Measurements from ENCODE around the gene FLT1.

The FLT1 gene

DNA sequence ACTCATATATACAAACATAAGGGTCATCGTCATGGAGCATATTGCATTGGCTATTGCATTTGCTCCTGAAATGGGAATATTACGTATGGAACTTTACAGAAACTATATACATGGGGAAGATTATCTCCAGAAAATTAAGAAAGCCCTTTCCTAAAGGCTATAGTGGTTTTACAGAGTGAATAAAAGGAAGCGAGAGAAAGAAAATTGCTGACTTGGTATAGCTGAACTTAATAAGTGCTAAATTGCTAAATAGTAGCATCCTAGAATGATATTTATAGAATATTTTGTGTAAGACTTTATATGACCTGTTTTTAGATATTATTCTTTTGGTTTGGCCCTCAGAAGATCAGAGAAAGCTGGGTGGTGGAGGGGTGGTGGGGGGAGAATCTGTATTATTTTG lies 114.6 kb downstream of the FLT1 start:
- DNase-seq = no peak

DNA sequence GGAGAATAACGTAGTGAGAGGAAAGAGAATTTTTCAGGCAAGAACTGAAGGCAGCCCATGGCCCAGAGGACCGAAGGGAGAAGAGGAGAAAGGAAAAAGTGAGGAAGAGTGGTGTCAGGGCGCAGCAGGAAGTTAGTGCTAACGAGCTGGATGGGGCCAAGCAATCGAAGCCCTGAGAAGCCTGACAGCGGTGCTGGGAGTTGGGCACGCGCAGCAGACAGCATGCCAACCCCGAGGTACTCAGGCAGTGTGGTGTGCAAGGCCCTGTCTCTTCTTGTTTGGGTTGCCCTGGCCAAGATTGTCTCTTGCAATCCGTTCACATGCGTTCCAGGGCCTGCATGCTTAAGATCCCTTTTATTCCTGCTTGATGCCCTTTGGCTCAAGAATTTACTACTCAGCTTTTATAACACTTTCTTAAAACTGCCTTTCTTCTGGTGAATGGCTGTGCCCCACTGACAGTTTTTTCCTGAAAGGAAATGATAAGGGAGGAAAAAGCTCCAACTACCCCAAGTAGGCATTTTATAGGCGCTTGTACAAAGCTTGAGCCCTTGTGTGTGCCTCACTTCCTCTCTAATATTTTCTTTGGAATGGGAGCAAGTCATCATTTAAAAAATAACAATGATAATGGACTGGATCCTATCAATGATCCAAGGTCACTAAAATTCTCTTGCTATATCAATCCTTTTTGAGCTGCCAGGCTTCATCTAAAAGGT lies 115.4 kb downstream of the FLT1 start:
- DNase-seq = no peak

DNA sequence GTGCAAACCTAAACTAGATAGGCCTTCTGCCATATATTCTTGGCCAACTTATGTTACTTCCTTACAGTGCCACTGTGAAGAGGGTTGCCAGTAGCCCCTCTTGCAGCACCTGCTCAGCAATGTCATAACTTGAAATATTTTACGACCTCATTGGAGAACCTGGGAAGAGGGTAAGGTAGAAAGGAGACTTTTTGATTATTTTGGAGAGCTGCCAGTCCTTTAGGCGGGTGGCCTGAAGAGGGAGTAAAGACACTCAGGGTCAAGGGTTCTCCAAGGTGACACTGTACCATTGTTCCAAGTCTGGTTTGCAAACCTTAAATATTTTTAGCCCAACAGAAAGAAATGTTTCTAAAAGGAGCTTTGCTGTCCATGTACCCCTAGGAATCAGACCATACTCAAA lies 118.3 kb downstream of the FLT1 start:
- no peak for DNase-seq

DNA sequence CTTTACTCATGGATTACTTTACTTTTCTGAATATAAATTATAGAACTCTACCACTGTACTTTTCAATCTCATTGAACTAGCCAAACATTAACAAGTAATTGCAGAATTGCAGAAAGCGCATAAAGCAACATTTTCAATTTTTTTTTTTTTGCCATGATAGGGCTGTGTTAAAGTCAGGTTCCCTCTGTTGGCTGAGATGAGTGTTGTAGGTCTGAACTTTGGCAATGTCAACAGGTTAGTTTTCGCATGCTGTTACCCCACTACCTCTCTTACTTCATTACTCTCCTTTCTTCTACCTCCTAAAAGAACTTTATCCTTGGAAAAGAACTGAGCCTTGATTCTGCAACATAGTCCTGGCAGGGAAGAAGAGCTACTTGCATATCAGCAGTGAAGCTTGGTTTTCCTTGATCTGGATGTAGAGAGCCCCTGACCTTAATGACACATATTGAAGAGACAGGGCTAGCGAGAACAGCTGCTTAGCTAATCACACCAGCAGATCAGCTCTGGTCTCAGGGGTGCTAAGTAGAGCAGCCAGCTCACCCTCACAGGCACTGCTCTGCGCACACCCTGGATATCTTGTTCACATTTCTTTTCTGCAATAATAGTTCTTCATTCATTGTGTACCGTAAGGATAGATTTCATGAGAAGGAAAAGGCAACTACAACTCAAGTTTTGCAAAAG lies 119.5 kb downstream of the FLT1 start:
- no peak for DNase-seq

DNA sequence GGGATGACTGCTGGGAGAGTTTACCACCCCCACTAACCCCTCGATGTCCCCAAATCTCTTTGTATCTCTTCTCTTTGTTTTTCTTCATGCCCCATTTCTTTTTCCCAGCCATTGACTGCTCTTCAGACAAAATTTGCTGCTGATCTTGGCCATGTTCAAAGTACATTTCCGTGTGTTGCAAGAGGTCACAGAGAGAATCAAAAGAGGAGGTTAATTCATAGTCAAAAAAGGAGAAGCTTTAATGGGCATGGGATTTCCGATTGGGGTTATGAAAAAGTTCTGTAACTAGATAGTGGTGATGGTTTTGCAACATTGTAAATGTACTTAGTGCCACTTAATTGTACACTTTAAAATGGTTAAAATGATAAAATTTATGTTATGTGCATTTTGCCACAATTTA lies 121.1 kb downstream of the FLT1 start:
- DNase-seq = no peak

DNA sequence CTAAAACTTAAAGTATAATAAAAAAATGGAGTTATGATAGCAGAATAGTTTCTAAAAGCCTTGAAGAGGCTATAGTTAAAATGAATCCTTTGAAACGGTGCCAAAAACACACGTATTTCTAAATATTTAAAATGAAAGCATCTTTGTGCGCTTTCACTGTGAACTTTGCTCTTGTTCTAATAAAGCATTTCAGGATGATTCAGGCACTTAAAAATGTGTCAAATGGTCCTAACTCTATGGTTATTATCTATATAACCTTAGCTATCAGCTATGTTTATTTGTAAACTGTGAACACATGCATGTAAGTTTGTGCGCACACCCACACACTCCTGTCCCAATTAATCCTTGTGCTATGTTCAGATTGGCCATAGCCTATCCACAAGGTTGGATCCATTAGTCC lies 124.5 kb downstream of the FLT1 start:
- no peak for DNase-seq

DNA sequence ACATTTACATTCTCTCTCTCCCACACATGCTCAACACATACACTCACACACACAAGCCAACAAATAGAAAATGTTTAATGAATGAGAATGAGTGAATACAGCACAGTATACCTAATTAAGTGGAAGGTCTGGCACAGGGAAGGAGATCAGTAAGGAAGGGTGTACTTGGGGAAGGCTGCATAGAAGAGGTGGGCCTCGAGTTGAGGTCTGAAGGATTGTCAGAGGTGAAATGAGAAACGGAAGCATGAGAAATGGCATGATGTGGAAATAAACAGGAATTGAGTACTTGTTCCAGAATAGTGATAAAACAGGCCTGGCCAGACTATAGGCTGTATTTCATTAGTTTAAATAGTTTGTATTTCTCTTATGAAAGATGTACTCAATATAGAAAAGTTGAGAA lies 136.2 kb downstream of the FLT1 start:
- DNase-seq = no peak

DNA sequence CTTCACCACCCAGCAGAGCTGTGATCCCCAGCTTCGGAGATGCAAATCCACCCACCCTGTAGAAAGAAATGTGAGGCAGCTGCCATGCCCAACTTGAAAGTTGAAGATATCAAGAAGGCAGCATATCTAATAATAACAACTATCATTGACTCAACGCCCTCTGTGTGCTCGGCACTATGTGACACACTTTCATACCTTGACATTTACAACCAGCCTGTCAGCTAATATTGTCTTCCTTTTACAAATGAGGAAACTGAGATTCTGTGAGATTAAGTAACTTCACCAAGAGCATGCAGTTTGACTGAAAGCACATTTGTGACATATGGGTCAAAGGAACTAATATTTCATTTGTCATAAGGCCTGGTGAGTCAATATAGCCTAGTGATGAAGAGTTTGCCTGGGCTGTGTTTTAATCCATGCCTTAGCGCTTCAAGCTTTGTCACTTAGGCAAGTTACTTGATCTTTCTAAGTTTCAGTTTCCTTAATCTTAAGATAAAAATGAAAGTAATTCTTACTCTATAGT lies 137.0 kb downstream of the FLT1 start:
- no peak for DNase-seq

DNA sequence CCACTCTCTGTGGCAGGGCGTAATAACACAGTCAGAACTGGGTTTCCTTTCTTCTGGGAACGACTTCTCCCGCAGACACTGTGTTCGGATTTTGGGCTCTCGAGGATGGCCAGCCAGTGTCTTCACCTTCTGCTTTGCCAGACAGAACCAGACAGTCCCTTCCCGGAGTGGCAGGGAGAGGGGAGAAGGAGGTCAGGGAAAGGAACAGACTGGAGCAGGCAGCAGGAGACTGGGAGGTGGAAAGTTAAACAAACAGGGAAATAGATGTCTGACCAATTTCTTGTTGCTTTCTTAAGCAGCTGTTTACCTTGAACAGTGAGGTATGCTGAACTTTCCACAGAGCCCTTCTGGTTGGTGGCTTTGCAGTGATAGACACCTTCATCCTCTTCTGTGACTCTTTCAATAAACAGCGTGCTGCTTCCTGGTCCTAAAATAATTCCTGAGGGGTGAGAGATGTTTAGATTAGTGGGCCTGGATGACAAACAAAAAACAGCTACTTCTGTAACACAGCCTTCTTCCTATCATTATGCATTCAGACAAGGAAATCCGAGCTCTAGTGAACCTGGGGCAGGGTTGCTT lies 137.6 kb downstream of the FLT1 start:
- DNase-seq = no peak

DNA sequence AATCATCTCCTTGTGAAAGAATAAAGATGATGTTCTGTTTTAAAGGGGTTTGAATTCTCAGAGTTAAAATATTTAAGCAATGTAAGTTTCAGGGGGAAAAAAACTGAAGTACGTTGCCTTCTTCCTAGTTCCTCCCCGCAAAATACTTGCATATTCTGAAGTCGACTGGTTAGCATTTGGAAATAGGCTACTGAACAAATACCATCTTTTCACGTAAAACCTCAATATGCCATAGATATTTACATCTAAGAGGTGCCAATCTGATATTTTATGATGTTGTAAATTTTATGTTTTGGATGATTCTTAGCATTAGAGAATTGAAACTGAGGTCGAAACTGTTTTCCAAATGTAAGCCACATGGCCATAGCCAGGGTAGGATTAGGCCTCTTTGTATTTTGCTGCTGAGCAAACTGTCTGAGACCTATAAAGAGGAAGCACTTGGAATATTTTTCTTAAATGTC lies 138.3 kb downstream of the FLT1 start:
- no peak for DNase-seq

DNA sequence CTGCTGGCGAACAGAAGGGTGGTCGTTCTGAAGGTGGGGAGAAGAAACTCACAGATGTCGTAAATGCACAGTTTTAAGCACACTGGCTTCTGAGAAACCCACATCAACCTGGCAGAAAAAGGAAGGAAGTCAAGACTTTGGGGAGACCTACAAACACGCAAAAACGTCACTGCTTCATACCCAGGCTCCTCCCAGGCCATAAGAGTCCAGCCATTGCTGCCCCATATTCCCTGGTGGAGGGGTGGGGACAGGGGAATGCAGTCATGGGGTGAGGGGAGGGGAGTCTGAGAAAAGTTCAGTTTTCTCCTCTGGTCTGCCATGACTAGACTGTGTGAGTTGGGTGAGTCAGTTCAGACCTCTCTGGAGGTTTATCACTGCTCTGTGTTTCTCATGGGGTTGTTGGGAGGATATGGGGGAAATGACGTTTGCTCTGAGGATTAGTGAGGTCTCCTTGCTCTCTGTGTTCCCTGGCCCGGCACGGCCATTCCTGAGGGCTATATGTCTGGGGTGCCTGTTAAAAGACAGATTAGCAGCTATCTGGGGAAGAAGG lies 139.0 kb downstream of the FLT1 start:
- no peak for DNase-seq

DNA sequence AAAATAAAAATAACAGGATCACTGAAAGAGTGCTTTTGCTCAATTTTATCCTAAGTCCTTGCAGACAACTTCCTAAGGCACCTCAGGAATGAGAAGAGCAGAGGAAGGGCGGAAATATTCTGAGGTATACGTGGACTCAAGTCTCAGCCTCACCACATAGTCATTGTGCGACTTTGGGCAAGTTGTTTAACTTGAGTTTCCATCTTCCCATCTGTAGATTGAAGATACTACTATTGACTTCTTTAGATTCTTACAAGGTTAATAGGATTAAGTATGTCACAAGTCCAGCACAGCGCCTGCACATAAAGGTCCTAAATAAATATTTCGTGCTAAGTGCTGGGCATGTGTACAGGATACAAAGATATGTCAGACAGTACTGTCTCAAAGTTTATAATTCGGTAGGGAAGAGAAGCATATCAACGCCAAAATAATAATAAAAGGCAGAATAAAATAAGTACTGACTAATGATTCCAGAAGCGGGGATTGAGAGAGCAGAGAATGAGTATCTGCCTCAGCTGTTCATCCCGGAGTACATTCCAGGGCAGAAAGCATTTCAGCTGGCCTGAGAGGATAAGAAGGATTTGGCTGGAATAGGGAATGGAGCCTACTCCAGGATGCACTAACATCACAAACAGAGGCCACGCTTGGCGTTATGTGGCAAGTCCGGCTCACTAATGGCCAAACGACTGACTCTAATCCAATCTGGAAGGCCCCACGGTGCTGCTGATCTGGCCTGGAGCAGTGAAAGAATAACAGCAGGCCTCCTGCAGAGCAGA lies 139.7 kb downstream of the FLT1 start:
- DNase-seq = no peak

DNA sequence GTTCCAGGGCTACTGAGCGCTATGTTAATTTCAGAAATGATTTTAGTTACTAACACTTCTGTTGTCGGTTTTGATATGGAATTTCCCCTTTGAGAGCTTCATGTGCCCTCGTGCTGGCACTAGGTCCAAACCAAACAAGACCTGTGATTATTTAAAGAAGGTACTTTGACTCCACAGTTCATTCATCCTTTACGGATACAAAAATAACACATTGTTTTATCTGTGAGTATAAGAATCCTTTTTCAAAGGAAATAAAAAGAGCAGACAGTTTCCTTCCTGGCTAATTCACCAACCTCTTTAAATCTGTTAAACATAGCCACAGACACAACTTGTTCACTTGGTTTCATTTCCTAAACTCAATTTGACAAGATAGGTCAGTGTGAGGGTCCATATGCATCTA lies 141.2 kb downstream of the FLT1 start:
- DNase-seq = no peak

DNA sequence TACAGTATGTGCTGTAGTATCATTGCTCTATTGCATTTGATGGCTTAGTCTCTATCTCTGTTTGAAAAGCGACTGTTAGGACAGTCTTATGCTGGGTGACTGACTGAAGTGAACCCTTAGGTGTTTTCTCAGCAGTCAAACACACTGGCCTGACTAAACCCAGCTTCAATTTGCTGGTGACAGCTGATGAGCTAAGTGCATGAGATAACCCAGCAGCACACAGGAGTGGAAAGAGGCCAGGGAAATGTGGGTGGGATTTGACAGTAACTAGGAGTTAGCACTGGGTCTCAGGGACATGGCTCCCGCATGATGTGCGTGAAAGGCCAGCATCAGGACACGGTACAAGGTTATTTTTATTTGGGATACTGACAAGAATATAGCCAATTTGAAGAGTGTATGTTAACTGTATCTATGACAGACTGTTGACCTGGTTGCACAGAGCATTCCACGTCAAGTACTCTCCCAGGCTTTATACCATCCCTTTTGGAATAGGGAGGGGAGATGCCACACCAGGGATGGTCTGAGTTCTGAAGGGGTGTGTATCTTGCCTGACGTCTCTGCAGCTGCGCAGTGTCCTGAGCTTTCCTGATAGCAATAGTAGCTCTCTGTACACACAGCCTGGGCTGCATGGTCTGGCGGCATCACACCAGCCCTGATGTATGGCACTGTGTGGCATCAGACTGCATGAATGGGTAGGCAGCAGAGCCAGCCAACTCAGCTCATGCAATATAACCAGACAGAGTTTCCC lies 144.8 kb downstream of the FLT1 start:
- no peak for DNase-seq

DNA sequence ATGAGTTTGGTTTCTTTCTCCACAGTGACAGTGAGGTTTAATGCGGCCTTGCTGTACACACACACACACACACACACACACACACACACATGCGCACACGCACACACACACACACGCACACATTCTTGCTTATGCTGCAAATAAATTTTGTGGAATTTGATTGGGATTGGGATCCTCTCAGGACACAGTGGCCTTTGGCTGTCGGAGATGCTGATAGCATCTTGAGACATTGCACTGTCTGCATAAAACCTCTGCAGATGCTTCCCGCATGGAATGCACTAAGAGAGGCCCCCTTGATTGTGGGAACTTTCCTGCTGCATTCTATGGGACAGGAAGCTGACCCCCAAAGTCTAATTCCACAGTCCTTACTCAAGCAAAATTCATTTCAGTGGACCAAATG lies 145.6 kb downstream of the FLT1 start:
- DNase-seq = no peak

DNA sequence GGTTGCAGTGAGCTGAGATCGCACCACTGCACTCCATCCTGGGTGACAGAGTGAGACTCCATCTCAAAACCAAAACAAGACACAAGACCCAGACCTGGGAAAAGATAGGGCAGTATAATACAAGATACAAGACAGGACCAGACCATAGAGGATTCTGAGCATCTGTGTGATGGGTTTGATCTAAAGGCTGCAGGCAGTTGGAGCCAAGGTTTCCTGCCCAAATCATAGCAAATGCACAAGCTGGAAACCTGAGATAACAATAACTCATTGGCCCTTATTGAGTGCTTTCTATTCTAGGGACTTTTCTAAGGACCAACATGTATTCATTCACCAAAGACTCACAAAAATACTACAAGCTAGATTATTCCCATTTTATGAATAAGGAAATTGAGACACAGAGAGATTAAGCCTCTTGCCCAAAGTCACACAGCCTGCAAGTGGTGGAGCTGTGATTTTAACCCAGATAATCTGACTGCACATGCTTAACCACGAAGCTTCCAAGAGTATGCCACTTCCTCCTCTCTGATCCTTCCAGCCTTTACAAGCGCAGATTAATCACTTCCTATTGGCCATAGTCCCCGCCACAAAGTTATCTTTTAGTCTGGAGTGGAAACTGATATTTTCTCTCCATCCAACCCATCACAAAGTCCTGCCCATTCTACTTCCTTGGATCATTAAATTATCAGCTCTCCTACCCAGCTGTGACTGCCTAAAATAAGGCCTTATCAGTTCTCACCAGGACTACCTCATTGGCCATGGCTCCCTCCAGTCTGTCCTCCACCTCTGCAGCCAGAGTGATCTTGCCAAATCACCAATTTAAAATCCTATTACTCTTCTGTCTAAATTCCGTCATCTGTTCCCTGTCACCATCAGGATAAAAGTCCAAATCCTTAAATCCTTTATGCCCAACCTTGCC lies 147.2 kb downstream of the FLT1 start:
- no peak for DNase-seq

DNA sequence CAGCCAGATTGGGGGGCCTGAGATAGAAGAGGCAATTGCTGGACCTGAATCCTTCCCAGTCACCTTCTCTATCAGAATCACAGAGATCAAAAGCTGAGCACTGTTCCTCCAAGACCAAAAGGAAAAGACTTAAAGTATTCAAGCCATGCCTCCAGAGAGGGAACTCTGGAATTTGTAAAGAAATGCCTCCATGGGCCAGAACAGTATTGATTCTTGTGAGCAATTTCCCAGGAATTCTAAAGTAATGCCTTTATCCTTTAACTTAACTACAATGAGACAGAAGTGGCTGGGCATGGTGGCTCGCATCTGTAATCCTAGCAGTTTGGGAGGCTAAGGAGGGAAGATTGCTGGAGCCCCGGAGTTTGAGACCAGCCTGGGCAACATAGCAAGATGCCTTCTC lies 148.8 kb downstream of the FLT1 start:
- DNase-seq = no peak

DNA sequence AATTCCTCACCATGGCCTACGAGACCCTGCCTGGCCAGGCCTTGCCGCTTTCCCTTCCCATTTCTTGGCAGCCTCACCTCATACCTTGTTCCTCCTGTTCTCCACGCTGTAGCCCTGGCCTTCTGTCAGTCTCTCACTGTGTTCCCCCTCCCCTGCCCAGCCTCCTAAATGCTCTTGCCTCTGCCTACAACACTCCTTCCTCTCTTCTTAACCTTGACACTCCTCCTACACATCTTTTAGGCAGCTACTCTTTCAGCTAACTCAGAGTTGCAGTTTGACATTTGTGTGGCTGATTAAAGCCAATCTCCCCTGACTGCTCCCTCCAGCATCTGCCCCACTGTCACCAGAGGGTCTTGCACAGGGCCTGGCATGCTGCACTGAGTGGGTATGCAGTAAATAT lies 150.8 kb downstream of the FLT1 start:
- DNase-seq = no peak

DNA sequence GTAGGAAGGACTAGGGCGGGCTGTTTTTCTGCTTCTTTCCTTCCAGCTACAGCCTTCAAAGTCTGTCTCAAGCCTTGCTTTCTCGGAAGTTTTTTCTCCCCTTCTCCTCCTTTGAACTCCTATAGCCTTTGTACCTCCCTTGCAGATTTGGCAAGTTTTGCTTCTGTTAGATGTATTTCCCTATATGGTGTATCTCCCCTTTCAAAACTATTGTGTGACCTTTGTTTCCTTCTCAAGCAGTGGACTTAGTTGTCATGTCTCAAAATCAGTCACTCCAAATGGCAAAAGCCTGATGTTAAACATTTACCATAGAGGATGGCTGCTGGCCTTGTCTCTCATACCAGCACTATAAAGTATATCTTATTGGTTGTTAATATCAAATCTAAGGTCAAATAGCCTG lies 152.7 kb downstream of the FLT1 start:
- DNase-seq = no peak

DNA sequence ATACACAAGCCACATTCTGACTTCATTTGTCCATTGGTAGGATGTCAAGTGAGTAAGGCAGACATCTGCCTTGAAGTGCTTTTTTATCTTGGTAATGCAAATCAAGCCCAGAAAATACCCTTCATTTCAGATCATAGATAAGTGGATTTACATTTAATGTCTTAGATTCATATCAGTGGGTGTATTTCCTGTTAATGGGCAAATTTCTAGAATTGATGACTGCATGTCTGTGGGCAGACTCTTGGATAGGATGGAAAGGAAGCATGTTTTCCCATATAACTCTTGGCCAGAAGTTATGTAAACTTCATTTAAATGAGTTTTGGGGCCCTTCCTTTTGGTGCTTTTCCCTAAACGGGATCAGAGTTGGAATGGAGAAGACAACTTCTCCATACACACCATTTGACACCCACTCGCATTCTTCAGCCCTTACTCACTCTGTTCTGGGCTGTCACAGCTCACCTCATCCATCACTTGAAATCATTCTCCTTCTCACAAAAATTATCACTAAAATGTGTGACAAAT lies 154.6 kb downstream of the FLT1 start:
- DNase-seq = no peak

DNA sequence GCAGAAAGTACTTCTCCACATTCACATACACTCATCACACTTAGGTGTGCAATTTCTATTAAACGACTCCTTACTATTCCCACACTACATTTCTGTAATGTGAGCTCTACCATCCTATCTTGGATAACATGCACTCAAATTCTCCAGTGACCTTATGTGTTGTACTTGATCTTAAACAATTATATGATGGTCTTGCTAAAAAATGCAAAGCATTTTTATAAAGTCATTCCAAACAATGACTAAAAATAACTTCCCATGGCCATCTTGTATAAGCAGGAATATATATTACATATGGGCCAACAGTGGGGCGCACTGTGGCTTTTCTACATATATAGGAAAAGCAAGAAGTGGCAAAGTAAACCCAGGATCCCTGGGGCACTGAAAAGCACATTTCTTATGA lies 155.5 kb downstream of the FLT1 start:
- no peak for DNase-seq

Data from amniotic stem cell (primary cell).